T-helper 1 cell treated with Interleukin-12 subunit alpha and Interleukin-12 subunit beta and Interleukin-4 antibody, amounts not matched to agents 30 ng/mL and 1 ng/mL, for 36 hours (primary cell): ENCODE data around the gene CACNG1. TPM values are rescaled to one million over a fixed set of nuclear protein-coding genes. Genes with fewer than 3 reads are reported as not detected.
"Not testable (repeated sequence)": the region's sequence is repeated elsewhere in the genome, so short reads cannot be mapped to it uniquely, and the experiment has no call there.

Experiments used
- intact Hi-C: fragments of 100-400 bp; cut with micrococcal nuclease; formaldehyde crosslinking; loops from one replicate; pipeline ENCODE4 v1.15.1; 2024
- total RNA-seq: library from RNA; stranded (reverse); gene quantifications from 2 replicates; pipeline ENCODE4 v1.2.3, GENCODE V29; 2022

The CACNG1 gene
- total RNA-seq, 1 donor from 2014 or later, result not detected

DNA sequence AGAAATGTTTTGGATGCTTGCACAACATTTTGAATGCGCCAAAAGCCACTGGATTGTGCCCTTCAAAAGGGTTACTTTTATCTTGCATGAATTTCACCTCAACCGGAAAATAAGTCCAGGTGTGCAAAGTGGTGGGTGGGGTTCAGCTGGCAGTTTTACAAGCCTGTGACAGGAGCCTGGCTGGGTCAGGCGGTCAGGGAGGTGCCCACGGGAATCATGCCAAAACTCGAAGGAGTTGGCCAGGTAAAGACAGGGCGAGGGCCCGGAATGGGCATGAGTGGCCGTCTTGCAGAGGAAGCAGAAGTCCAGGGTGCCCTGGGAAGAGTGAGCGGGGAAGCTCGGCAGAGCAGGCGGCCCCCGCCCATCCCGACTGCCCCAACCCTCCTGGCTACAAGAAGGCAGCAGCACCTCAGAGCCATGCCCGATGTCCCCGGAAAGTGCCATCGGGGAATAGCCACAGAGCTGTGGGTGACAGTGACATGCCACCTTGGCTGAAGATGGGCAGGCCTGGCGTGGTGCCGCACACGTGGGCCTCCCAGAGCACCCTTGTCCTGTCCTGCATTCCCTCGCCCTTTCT, 19.1 kb upstream of the CACNG1 start:
- intact Hi-C loops, result no loop called here

DNA sequence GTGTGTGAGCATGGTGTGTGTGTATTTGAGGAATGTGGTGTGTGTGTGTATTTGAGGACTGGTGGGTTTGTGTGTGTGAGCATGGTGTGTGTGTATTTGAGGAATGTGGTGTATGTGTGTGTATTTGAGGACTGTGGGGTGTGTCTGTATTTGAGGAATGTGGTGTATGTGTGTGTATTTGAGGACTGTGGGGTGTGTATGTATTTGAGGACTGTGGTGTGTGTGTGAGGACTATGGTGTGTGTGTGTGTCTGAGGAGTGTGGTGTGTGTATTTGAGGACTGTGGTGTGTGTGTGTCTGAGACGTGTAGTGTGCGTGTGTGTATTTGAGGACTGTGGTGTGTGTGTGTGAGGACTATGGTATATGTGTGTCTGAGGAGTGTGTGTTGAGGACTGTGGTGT, 18.0 kb upstream of the CACNG1 start:
- intact Hi-C loops, result no loop called here

DNA sequence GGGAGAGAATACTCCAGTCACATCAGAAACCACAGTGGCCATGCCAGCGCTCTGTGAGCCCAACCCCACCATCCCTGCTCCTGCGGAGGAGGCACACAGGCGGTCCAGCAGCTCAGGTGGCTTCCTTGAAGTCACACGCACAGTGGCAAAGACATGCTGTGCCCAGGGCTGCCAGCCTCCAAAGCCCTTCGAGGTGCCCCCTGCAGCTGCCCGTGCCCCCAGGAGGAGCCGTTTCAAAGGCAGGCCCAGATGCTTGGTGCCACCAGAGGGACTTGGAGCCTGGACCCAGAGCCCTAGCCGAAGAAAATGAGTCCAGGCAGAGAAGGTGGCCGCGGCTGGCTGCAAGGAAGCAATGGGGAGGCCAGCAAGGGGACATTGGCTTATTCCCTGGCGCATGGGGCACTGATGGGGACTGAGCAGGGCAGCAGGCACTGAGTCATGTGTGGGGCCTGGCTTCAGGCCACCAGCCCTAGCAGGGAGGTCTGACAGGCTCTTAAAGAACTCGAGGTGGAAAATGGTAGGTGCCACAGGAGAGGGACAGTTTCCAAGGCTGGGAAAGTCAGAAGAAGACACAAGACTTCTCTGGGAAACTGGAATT, 17.2 kb upstream of the CACNG1 start:
- intact Hi-C loops, result no loop called here

DNA sequence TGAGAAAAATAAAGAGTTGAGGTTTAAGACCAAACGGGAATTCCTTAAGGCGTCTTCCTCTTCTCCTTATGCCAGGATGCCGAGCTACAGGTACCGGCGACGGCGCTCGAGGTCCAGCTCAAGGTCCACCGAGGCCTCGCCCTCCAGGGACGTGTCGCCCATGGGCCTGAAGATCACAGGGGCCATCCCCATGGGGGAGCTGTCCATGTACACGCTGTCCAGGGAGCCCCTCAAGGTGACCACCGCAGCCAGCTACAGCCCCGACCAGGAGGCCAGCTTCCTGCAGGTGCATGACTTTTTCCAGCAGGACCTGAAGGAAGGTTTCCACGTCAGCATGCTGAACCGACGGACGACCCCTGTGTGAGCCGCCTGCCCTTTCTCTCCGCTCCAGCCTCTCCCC, 13.7 kb upstream of the CACNG1 start:
- intact Hi-C loops, result no loop called here

DNA sequence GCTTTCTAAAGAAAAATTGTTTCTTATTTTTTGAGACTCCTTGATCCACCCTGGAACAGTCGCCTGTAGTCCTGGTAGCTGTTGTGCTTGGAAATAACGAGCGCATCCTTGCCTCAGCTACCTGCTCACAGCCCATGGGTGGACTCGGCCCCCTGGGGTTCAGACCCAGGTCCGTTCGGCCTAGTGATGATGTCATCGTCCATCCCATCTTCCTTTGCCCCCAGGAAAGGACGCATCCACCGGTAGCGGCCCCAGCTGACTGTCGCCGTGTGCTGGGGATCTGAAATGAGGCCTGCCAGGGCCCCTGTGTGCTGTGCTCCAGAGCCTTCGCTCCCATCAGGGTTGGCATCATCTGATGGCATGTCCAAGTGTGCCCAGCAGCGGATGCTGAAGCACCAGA, 12.0 kb upstream of the CACNG1 start:
- intact Hi-C loops, result no loop called here

DNA sequence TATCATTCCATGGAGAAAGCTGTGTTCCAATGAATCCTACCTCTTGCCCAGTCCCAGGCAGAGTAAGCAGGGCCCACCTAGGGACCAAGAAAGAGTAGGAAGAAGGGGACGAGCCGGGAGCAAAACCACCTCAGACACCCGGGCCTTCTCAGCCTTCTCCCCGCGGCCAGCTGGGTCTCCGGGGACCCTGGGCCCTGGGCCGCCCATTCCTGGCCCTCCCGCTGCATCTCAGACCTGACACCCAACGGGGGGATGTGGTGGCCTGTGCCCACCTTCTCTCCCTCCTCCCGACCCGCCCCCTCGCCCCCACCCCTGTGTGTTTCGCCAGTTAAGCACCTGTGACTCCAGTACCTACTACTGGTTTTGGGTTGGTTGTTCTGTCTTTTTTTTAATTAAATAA, 11.4 kb upstream of the CACNG1 start:
- intact Hi-C loops, result no loop called here

DNA sequence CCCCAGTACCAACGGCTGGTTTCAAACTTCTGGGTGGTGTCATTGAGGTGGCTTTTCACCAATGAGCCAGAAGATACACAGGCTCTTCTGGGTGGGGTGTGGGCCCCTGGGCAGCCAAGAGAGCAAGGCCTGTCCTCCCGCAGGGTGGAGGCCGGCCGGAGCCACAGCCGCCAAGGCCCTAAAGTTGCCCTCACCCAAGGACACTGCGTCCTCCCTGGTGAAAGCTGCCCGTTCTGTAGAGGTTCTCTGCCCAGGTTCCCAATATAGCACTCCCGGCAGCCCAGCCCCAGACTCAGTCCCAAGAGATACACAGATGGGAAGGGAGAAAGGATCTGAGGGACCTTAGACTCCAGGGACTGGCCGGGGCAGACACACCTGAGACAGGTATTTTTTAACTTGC, 10.7 kb upstream of the CACNG1 start:
- intact Hi-C loops, result no loop called here

DNA sequence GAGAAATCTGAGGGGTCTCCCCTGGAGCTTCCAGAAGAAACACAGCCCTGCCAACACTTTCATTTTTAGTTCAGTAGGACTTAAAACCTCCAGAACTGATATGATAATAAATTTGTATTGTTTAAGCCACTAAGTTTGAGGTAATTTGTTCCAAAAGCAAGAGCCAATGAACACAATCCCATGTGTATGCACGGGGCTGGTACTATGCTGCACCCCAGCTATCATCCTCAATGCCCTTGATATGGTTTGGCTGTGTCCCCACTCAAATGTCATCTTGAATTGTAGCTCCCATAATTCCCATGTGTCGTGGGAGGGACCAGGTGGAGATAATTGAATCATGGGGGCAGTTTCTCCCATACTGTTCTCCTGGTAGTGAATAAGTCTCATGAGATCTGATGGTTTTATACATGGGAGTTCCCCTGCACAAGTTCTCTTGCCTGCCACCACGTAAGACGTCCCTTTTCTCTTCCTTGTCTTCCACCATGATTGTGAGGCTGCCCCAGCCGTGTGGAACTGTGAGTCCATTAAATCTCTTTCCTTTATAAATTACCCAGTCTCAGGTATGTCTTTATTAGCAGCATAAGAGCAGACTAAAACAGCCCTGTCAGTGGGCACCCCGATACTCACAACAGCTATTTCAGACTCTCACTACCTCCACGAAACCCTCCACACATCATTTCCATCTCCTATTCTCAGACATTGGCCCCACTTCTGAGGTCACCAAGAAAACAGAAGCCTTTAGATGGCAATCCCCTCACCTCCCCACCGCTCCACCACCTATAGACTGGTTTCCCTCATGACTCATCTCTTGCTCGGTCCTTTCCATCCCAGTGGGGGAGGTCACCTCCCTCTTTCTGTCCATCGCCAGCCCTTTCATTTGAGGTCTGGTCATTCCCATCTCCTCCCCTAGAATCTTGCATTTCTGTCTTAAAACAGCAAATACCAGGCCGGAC, 8.9 kb upstream of the CACNG1 start:
- intact Hi-C loops, result no loop called here

DNA sequence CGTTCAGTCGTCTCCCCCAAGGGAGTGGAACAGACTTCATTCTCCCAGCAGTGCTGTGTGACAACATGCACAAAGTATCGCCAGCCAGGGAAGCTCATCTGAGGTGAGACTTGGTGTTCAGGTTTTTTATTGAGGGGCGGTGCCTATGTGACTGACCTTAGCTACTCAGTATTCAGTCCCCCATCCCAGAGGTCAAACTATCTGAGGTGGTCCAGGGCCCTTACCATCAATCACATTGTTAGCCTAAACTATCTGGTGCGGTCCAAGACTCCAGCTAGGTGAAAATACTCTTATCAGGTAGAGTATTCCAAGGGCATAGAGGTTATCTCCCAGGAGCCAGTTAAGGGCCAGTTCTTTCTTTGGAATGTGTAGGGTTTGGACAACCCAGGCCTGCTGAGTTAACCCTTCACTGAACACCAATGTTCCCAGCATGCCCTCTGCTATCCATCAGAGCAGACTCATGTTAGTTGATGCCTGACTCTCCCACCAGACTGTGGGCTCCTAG, 5.4 kb upstream of the CACNG1 start:
- intact Hi-C loops, result no loop called here

DNA sequence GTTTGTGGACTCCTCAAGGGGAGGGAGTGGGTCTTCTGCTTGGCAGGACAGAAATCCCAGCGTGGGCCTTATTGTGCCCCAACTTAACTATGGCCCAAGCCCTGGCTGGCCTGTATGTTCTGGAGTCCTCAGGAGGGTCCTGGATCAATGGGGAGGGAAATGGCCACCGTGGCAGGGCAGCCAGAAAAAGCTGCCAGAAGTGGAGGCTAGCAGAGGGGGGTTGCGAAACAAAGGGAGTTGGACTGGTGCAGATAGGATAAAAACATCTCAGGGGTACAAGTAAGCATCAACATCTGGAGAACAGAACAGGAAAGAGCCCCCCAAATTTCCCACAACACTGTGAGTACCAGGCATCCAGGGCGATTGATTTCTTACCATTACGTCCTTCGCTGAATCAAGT, 3.7 kb upstream of the CACNG1 start:
- intact Hi-C loops, result no loop called here

DNA sequence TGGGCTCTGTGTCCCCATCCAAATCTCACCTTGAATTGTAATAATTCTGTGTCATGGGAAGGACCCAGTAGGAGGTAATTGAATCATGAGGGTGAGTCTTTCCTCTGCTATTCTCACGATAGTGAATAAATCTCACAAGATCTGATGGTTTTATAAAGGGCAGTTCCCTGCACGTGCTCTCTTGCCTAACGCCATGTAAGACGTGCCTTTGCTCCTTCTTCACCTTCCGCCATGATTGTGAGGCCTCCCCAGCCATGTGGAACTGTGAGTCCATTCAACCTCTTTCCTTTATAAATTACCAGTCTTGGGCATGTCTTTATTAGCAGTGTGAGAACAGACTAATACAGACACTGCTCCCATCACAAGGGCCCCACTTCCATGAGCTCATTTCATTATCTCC, 3.2 kb upstream of the CACNG1 start:
- intact Hi-C loops, result not testable (repeated sequence)

DNA sequence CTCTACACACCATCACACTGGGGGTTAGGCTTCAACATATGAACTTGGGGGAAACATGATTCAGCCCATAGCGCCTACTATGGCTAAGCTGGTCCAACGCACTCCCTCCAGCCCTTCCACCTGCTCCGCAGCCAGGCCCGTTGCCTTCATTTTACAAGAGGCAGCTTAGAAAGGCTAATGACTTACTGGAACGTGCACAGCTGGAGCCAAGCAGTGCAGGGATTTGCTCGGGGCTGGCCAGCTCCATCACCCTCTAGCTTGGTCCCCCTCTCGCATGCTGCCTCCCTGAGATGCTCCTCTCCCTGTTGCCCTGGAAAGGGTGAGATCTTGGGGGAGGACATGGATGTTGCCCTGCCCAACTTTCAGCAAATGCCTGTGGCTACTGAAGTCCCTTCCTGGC, 2.8 kb upstream of the CACNG1 start:
- intact Hi-C loops, result no loop called here

DNA sequence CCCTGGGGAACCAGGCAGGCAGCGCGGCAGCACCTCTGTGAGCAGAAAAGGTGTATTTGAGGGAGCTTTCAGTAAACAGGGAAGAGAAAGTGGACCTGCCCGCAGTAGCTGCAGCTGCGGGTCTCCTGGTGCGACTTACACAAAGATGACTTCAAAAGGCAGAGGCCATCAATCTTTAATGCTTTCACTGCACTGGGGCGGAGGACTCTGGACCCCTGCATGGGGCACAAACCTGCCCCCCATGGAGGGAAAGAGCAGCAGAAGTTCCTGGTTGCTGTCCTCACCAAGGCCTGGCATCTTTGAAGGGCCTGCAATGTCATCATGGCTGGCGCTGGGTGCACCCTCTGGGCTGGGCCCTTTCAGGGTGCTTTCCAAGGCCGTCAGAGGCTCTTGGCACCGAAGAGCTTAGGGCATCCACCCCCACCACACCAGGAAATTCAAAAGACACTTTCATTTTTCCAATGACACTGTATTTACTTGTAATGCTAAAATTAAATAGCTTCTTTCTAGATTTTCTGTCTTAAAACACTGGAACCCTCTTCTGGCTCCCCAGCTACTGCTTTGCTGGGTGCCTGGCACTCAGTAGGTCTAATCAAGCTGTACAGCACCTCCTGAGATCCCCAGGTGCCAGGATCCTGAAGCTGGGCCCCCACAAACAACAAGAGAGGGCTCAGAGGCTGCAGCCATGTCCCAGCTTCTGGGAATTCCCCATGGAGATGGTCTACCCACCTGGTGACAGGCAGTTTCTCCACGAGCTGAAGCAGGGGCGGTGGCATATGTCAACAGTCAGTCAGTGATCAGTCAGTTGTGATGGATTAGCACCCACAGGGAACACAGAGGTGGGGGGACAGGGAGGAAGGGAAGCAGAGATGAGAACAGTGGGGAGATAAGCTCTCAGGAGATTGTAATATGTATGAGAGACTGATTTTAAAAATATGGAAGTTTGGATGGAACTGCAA, 2.1 kb upstream of the CACNG1 start:
- intact Hi-C loops, result no loop called here

DNA sequence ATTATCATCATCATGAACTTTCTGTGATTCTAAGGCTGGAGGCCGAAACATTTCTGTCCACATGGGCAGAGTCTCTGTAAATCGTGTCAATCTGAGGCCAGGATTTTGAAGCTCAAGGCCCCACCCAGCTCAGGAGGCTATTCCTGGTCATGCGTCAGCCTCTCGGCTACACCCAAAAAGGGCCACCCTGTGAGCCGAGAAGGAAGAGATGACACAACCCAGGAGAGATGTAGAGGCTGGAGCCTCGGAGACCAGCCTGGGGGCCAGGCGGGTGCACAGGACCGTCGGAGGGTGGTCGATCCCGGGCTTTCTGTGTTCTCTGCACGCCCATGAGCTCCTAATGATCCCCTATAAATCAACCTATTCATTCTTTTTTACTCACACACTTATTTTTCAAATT, 1.1 kb upstream of the CACNG1 start:
- intact Hi-C loops, result no loop called here

DNA sequence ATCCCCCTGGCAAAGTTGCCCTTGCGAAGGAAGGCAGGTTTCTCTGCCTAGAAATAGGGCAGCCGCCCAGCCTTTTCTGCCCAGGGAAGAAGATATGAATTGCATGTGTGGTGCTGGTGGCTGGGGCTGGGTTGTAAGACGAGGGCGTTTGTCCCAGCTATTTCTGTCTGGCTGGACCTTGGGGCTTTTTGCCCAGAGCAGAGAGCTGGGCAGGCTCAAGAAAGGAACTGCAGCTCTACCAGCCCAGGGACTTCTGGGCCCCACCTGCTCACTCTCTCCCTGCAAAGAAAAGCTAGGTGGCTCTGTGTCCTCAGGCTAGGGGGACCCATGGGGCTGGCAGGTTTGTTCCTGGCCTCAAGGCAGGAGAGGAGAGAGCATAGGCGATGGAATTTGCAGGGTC, 586 bp downstream of the CACNG1 start:
- intact Hi-C loops, result no loop called here

DNA sequence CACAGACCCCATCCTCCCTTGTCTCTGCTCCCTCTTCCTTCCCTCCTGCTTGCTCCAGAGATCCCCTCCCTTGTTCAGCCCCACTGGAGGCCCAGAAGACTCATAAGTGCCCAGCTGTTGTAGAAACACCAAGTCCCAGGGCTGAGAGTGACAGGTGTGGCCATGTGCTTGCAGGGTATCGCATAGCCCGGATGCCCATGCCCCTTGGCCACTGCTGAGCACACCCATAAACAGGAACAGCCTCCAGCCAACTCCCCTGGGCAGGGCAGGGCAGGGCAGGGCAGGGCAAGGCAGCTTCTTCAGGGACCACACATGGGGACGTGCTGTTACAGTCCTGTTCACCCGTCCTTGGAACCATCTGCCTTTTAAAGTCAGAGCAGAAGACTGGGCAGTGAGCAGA, 2.0 kb downstream of the CACNG1 start:
- intact Hi-C loops, result no loop called here

DNA sequence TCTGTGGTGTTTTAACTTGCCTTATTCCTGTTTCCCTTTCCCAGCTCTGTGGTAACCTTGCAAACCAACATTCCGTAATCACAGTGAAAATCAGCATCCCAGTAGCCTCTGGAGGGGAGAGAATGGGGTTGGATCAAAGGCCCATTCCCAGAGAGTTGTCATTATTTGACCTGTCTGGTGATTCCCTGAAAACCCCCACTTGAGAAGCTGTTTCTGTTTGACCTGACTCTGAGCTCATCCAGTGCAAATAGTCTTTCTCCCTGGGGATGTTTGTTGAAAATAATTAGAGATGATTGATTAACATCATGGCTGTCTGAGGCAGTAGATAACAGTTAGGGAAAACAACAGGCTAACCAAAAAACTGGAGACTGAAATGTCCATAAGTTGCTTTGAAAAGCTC, 3.0 kb downstream of the CACNG1 start:
- intact Hi-C loops, result no loop called here

DNA sequence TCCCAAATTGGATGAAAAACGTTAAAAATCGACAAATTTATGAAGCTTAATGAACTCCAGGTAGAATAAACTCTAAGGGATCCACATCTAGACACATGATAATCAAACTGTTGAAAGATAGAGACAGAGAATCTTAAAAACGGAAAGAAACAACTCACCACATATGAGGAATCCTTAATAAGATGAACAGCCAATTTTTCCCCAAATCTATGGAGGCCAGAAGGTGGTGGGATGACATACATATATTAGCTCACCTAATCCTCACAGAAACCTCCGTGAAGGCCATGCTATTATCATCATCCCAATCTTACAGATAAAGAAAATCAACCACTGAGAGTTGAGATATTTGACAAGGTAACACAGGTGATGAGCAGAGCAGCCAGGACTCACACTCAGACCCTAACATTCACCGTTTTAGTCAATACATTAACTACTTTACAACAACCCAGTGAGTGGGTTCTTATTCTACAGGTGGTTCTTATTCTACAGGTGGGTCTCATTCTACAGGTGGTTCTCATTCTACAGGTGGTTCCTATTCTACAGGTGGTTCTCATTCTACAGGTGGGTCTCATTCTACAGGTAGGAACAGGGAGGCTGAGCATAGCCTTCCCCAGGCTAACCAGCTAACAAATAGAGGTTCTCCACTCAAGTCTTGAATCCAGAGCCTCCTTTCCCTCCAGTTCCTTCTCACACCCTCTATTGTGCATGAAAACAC, 4.8 kb downstream of the CACNG1 start:
- intact Hi-C loops, result no loop called here

DNA sequence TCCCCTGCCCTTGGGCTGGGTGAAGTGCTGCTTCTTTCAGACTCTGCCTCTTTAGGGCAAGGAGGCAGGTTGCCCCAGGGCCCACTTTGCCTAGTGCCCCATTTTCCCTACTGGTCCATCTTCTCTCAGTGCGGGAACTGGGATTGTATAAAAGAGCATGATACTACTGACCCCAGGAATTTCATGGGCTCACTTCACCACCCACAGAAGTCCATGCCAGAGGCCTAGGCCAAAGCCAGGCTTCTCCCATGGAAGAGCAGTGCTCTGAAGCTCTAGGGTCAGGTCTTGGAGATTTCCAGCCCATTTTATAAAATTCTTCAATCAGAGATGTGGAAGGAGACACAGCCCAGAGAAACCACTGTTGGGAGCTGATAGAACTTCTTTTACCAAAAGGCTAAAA, 5.7 kb downstream of the CACNG1 start:
- intact Hi-C loops, result no loop called here

DNA sequence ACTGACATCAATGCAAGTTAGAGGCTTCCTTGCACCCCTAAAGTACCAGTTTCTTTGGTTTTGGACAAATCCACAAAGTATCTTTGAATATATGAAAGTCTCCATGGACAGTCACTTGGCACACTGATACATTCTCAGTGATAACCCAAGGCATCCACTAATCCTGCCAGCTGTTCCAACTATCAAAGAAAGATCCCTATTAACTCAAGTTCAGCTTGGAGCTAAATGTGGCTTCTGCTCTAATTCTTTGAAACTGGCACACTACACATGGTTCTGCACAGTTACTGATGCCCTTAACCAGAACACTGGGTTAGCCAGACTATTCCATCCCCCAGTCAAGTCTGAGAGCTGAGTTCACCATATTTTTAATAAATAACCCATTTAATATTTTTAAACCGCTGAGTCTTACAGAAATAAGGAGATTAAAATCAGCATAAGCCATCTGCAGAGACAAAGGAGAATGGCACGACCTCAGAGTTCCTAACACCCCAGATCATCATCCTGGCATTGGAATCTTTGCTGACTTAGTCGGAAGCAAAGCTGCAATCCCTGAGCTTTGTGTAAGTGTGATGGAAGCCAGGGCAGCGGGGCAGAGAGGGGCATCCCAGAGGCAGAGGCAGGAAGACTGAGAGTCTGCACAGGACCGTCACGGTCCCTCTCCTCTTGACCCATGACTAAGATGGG, 6.3 kb downstream of the CACNG1 start:
- intact Hi-C loops, result no loop called here
